AG04450 (cell line): ENCODE measurements around the gene WSCD2. TPM values are rescaled to one million over a fixed set of nuclear protein-coding genes. Genes with fewer than 3 reads are reported as not detected.

Experiments
- CTCF ChIA-PET: fragments of 300-600, 350-600 bp; formaldehyde crosslinking; extraction: SDS; loops from one replicate; lab custom pipeline; 2022; ENCODE audit warnings: antibody characterized with exemption, inconsistent platforms; lab: Charles Lee
- POLR2A ChIA-PET: fragments of 350-600 bp; formaldehyde crosslinking; extraction: SDS; loops from one replicate; lab custom pipeline; 2021; ENCODE audit warnings: antibody characterized with exemption, inconsistent platforms; lab: Yijun Ruan, JAX
- DNase-seq: peaks from one replicate; pipeline ENCODE4 v3.0.0-alpha.2; 2011; ENCODE audit warnings: low read depth, low spot score
- H3K27ac ChIP-seq: one replicate; pipeline ENCODE4 v1.5.1; 2012; ENCODE audit warnings: low read depth, low read length, control low read depth
- H3K27me3 ChIP-seq: one replicate; pipeline ENCODE4 v1.6.0; 2012; ENCODE audit warnings: low read length; ENCODE audit not compliant: control insufficient read depth, insufficient read depth
- H3K4me3 ChIP-seq: 2 replicates; pipeline ENCODE4 v1.5.1; 2011; ENCODE audit warnings: mild to moderate bottlenecking, low read depth, low read length, control low read depth
- H3K9me3 ChIP-seq: 2 replicates; pipeline ENCODE4 v1.5.1; 2012; ENCODE audit warnings: low read length; ENCODE audit not compliant: control insufficient read depth, insufficient read depth
- CTCF ChIP-seq: IDR thresholded peaks from 2 replicates; pipeline ENCODE4 v1.5.1; 2011; ENCODE audit warnings: low read depth, low read length, control low read depth, inconsistent platforms
- polyA plus RNA-seq: library from polyadenylated mRNA; depleted of rRNA; stranded (reverse); fragments of >200 nt; gene quantifications from 2 replicates; pipeline ENCODE4 v1.2.3, GENCODE V29; 2011

WSCD2 gene
- polyA plus RNA-seq, 1 experiment, result not detected

DNA sequence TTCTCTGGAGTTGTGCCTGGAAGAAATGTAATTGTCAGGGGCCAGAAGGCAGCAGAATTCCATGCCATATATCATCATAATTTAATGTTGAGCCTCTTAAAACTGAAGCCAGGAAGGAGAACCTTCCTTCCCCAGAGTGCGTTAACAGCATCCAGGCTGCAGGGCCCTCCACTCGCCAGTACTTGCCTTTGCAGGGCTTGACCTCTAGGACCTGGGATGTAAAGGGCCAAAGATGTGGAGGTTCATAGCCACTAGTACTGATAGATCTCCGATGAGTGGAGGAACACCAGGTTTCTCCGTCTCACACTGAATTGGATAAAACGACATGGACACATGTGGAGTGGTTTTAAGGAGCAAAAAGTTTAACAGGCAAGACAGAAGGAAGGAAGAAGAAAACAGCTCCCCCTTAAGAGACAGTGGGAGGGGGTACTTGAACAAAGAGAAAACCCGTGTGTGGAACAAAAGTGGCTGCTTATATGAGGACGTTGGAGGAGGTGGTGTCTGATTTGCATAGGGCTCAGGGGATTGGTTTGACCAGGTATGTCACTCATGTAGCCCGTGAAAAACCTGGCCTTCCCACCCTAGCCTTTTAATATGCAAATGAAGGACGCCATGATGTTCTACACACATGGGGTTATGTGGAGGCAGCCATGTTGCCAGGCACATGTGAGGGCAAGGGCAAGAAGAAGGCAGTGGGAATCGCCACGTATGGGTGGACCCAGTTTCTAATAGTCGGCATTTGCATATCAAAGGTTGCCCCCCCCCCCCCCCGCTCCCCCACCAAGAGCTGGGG is 38.8 kb upstream of the WSCD2 start:
- no peak overlapping the region for H3K4me3 ChIP-seq
- DNase-seq, result no peak
- TF ChIP-seq CTCF, result no peak
- H3K9me3 ChIP-seq, result no peaks in the 10 kb centered on the region
- CTCF ChIA-PET, result no interaction called here
- POLR2A ChIA-PET, result no interaction called here
- H3K27me3 ChIP-seq, result no peaks in the 10 kb centered on the region
- H3K27ac ChIP-seq, result no peak overlapping the region

DNA sequence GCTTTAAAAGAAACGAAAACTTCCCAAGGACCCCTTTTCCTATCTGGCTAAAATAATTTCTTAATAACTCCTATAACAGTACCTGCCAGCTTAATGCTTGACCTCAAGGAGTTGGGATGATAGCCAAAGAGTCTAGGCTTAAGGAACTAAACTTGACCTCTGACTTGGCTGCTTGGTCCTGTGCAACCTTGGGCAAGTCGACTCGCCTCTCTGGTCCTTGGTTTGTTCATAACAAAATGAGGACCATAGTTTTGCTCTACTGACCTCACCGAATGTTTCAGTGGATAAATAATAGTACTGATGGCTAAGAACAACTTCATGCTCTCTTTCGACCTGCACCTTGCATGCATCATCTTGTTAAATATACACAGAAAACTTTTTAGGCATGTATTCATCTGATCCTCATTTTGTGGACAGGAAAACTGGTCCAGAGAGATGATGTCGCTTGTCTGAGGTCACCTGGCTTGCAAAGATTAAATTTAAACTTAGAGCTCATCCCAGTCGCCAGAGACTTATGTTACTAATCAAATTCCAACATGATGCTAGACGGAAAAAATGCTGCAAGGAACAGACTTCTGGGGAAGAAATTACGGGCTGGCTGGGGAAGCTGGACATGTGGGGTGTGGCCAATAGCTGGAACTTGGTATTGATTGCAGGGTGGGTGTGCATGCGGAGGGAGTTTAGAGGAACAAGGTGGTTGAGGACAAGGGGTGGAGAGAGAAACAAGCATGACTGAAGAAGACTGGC is 38.0 kb upstream of the WSCD2 start:
- POLR2A ChIA-PET, result no interaction called here
- no peak for TF ChIP-seq CTCF
- DNase-seq, result no peak
- Histone ChIP-seq H3K9me3 (no peaks in the 10 kb centered on the region), H3K27ac (no peak overlapping the region), H3K27me3 (no peaks in the 10 kb centered on the region), H3K4me3 (no peak overlapping the region)
- CTCF ChIA-PET, result no interaction called here

DNA sequence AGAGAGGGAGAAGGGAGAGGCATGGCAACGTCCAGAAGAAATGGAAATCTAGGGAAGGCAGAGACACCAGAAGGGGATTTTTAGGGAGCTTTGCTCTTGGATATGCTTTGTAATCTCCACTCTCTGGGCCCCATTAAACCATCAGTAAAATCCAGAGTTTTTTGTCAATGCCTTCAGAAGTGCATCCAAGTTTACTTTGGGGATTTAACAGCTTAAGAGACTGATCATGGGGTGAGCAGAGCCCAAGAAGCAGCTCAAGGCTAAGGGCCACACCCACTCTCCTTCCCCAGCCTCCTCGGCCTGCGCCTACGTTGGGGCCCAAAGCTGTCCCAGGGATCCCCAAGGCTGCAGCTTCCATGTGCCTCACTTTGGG is 37.4 kb upstream of the WSCD2 start:
- Histone ChIP-seq H3K27me3 (no peaks in the 10 kb centered on the region), H3K27ac (no peak overlapping the region), H3K4me3 (no peak overlapping the region), H3K9me3 (no peaks in the 10 kb centered on the region)
- ChIA-PET CTCF (no interaction called here), POLR2A (no interaction called here)
- TF ChIP-seq CTCF, result no peak
- no peak for DNase-seq

DNA sequence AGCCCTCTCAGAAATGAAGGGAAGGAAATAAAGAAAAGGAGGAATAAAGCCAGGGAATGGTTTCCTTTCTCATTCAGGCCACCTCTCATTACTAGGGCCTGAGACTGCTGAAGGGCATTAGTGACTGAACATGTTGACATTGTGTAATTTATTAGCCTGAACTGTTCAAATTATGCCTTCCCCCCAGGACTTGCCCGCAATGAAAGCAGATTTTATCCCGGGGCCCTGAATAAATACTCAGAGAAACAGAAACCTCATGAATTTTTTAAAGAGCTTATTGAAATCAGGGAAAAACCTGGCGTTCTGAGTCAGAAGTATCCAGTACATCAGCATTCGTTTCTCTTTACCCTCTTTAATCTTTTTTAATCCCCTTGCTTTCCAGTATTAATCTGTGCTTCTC is 35.9 kb upstream of the WSCD2 start:
- no peak for DNase-seq
- no peak overlapping the region for H3K4me3 ChIP-seq
- CTCF ChIA-PET, result no interaction called here
- no peak overlapping the region for H3K27ac ChIP-seq
- POLR2A ChIA-PET, result no interaction called here
- no peak for TF ChIP-seq CTCF
- H3K9me3 ChIP-seq, result no peaks in the 10 kb centered on the region
- H3K27me3 ChIP-seq, result no peaks in the 10 kb centered on the region

GRCh38 chr12:108094056-108094649 is 34.9 kb upstream of the WSCD2 start:
- Histone ChIP-seq H3K27ac (no peak overlapping the region), H3K27me3 (no peaks in the 10 kb centered on the region), H3K4me3 (no peak overlapping the region), H3K9me3 (no peaks in the 10 kb centered on the region)
- no peak for DNase-seq
- POLR2A ChIA-PET, result no interaction called here
- CTCF ChIA-PET, result no interaction called here
- no peak for TF ChIP-seq CTCF
